Progenitor cell of endocrine pancreas (in vitro differentiated cells): ENCODE data around the gene DNAAF8. TPM values are rescaled to one million over a fixed set of nuclear protein-coding genes. Genes with fewer than 3 reads are reported as not detected.

Source experiments
- DNase-seq: peaks from one replicate; pipeline ENCODE4 v3.0.0; 2021; ENCODE audit warnings: low spot score; ENCODE audit not compliant: unreplicated experiment
- H3K27ac Mint-ChIP-seq: 2 replicates; pipeline ENCODE4 v1.8.0; 2021; ENCODE audit warnings: mild to moderate bottlenecking, moderate library complexity, mixed read lengths
- H3K27me3 Mint-ChIP-seq: 2 replicates; pipeline ENCODE4 v1.8.0; 2021; ENCODE audit warnings: mixed read lengths
- H3K36me3 Mint-ChIP-seq: 2 replicates; pipeline ENCODE4 v1.8.0; 2022; ENCODE audit warnings: mixed read lengths; ENCODE audit not compliant: insufficient read depth
- H3K4me1 Mint-ChIP-seq: 2 replicates; pipeline ENCODE4 v1.8.0; 2021; ENCODE audit warnings: low read depth, mixed read lengths
- H3K4me3 Mint-ChIP-seq: 2 replicates; pipeline ENCODE4 v1.8.0; 2021; ENCODE audit warnings: low read depth, mild to moderate bottlenecking, moderate library complexity, mixed read lengths
- H3K9me3 Mint-ChIP-seq: 2 replicates; pipeline ENCODE4 v1.8.0; 2021; ENCODE audit warnings: low read depth, mixed read lengths
- CTCF ChIP-seq: fragments of 200-600 bp; sonication (generic); IDR thresholded peaks from one replicate; pipeline ENCODE4 v1.5.0; 2021; ENCODE audit warnings: antibody characterized with exemption, mild to moderate bottlenecking; ENCODE audit not compliant: unreplicated experiment
- total RNA-seq: library from RNA; stranded (reverse); gene quantifications from 2 replicates; pipeline ENCODE4 v1.2.1, GENCODE V29; 2021

The DNAAF8 gene
- total RNA-seq, 1 donor from 2014 or later: 1.1 TPM

GRCh38 chr16:4696905-4697847, 37.2 kb upstream of the DNAAF8 start:
- Mint-ChIP-seq H3K9me3 (no peaks in the 10 kb centered on the region), H3K36me3 (peaks cover 4% of the 10 kb centered on the region), H3K4me1 (peaks cover 1% of the 10 kb centered on the region), H3K4me3 (peak overlapping the region; percentile 16), H3K27ac (no peak overlapping the region), H3K27me3 (no peaks in the 10 kb centered on the region)
- no peak for DNase-seq
- no peak for TF ChIP-seq CTCF

GRCh38 chr16:4697848-4698291, 36.5 kb upstream of the DNAAF8 start:
- TF ChIP-seq CTCF: no peak
- Mint-ChIP-seq H3K4me1 (peaks cover 1% of the 10 kb centered on the region), H3K27me3 (no peaks in the 10 kb centered on the region), H3K27ac (no peak overlapping the region), H3K4me3 (no peak overlapping the region), H3K9me3 (no peaks in the 10 kb centered on the region), H3K36me3 (peaks cover 4% of the 10 kb centered on the region)
- DNase-seq: no peak

GRCh38 chr16:4698321-4699045, 35.9 kb upstream of the DNAAF8 start:
- Mint-ChIP-seq H3K4me3 (no peak overlapping the region), H3K4me1 (peaks cover 1% of the 10 kb centered on the region), H3K9me3 (no peaks in the 10 kb centered on the region), H3K36me3 (peaks cover 4% of the 10 kb centered on the region), H3K27ac (no peak overlapping the region), H3K27me3 (no peaks in the 10 kb centered on the region)
- DNase-seq: no peak
- no peak for TF ChIP-seq CTCF

- Mint-ChIP-seq H3K4me1 (peaks cover 1% of the 10 kb centered on the region), H3K4me3 (no peak overlapping the region), H3K27me3 (no peaks in the 10 kb centered on the region), H3K27ac (no peak overlapping the region), H3K36me3 (peaks cover 4% of the 10 kb centered on the region), H3K9me3 (no peaks in the 10 kb centered on the region)
- DNase-seq: no peak
- TF ChIP-seq CTCF: no peak
Observed at GRCh38 chr16:4699046-4699556, 35.2 kb upstream of the DNAAF8 start.

- Mint-ChIP-seq H3K4me1 (no peaks in the 10 kb centered on the region), H3K27ac (no peak overlapping the region), H3K9me3 (no peaks in the 10 kb centered on the region), H3K4me3 (no peak overlapping the region), H3K27me3 (no peaks in the 10 kb centered on the region), H3K36me3 (peaks cover 4% of the 10 kb centered on the region)
- no peak for TF ChIP-seq CTCF
- no peak for DNase-seq
Observed at GRCh38 chr16:4700380-4700996, 33.8 kb upstream of the DNAAF8 start.
